ENCODE results near the gene PHKB.

Gene PHKB

GRCh38 chr16:47561286-47561685 lies 100.2 kb downstream of the PHKB start:
- no peak for DNase-seq (ENCODE audit: insufficient read length)
- no peak for TF ChIP-seq TAF1 (IDR thresholded peaks at IDR 0.05; ENCODE audit: borderline replicate concordance, low read depth, low read length)
- TF ChIP-seq POLR2A (IDR thresholded peaks at IDR 0.05; ENCODE audit: low read depth, low read length) = no peak
- TF ChIP-seq POLR2AphosphoS5 (IDR thresholded peaks at IDR 0.05; ENCODE audit: low read depth, low read length) = no peak
- no peak for FAIRE-seq

GRCh38 chr16:47562366-47562765 lies 101.2 kb downstream of the PHKB start:
- TF ChIP-seq POLR2AphosphoS5 (IDR thresholded peaks at IDR 0.05; ENCODE audit: low read depth, low read length) = no peak
- TF ChIP-seq TAF1 (IDR thresholded peaks at IDR 0.05; ENCODE audit: borderline replicate concordance, low read depth, low read length) = no peak
- TF ChIP-seq POLR2A (IDR thresholded peaks at IDR 0.05; ENCODE audit: low read depth, low read length) = no peak
- FAIRE-seq = no peak
- no peak for DNase-seq (ENCODE audit: insufficient read length)

GRCh38 chr16:47565454-47565853 lies 104.3 kb downstream of the PHKB start:
- no peak for TF ChIP-seq POLR2A (IDR thresholded peaks at IDR 0.05; ENCODE audit: low read depth, low read length)
- no peak for TF ChIP-seq TAF1 (IDR thresholded peaks at IDR 0.05; ENCODE audit: borderline replicate concordance, low read depth, low read length)
- no peak for TF ChIP-seq POLR2AphosphoS5 (IDR thresholded peaks at IDR 0.05; ENCODE audit: low read depth, low read length)
- no peak for DNase-seq (ENCODE audit: insufficient read length)
- no peak for FAIRE-seq

- no peak for FAIRE-seq
- TF ChIP-seq POLR2AphosphoS5 (IDR thresholded peaks at IDR 0.05; ENCODE audit: low read depth, low read length) (no peak), TAF1 (IDR thresholded peaks at IDR 0.05; ENCODE audit: borderline replicate concordance, low read depth, low read length) (no peak), POLR2A (IDR thresholded peaks at IDR 0.05; ENCODE audit: low read depth, low read length) (no peak)
- no peak for DNase-seq (ENCODE audit: insufficient read length)
Measured at GRCh38 chr16:47567321-47567720, 106.2 kb downstream of the PHKB start.

- FAIRE-seq (no peak), DNase-seq (ENCODE audit: insufficient read length) (no peak)
- TF ChIP-seq POLR2AphosphoS5 (IDR thresholded peaks at IDR 0.05; ENCODE audit: low read depth, low read length) (no peak), POLR2A (IDR thresholded peaks at IDR 0.05; ENCODE audit: low read depth, low read length) (no peak), TAF1 (IDR thresholded peaks at IDR 0.05; ENCODE audit: borderline replicate concordance, low read depth, low read length) (no peak)
Measured at GRCh38 chr16:47568351-47568750, 107.2 kb downstream of the PHKB start.

GRCh38 chr16:47571049-47571448 lies 109.9 kb downstream of the PHKB start:
- no peak for TF ChIP-seq POLR2AphosphoS5 (IDR thresholded peaks at IDR 0.05; ENCODE audit: low read depth, low read length)
- no peak for TF ChIP-seq TAF1 (IDR thresholded peaks at IDR 0.05; ENCODE audit: borderline replicate concordance, low read depth, low read length)
- no peak for TF ChIP-seq POLR2A (IDR thresholded peaks at IDR 0.05; ENCODE audit: low read depth, low read length)
- no peak for FAIRE-seq

GRCh38 chr16:47571711-47572110 lies 110.6 kb downstream of the PHKB start:
- no peak for FAIRE-seq
- TF ChIP-seq POLR2AphosphoS5 (IDR thresholded peaks at IDR 0.05; ENCODE audit: low read depth, low read length) = no peak
- no peak for TF ChIP-seq TAF1 (IDR thresholded peaks at IDR 0.05; ENCODE audit: borderline replicate concordance, low read depth, low read length)
- TF ChIP-seq POLR2A (IDR thresholded peaks at IDR 0.05; ENCODE audit: low read depth, low read length) = no peak

More at GRCh38 chr16:47571049-47571448, 109.9 kb downstream of the PHKB start:
- no peak for DNase-seq (ENCODE audit: insufficient read length)

GRCh38 chr16:47574091-47575054 lies 113.2 kb downstream of the PHKB start:
- TF ChIP-seq POLR2A (IDR thresholded peaks at IDR 0.05; ENCODE audit: low read depth, low read length) (no peak), POLR2AphosphoS5 (IDR thresholded peaks at IDR 0.05; ENCODE audit: low read depth, low read length) (no peak), TAF1 (IDR thresholded peaks at IDR 0.05; ENCODE audit: borderline replicate concordance, low read depth, low read length) (no peak)
- DNase-seq (ENCODE audit: insufficient read length) = no peak
- no peak for FAIRE-seq

More at GRCh38 chr16:47571711-47572110, 110.6 kb downstream of the PHKB start:
- DNase-seq (ENCODE audit: insufficient read length) = no peak

- FAIRE-seq = no peak
- DNase-seq (ENCODE audit: insufficient read length) = no peak
- TF ChIP-seq TAF1 (IDR thresholded peaks at IDR 0.05; ENCODE audit: borderline replicate concordance, low read depth, low read length) = no peak
- no peak for TF ChIP-seq POLR2AphosphoS5 (IDR thresholded peaks at IDR 0.05; ENCODE audit: low read depth, low read length)
- no peak for TF ChIP-seq POLR2A (IDR thresholded peaks at IDR 0.05; ENCODE audit: low read depth, low read length)
Measured at GRCh38 chr16:47577029-47577428, 115.9 kb downstream of the PHKB start.

GRCh38 chr16:47578033-47578432 lies 116.9 kb downstream of the PHKB start:
- FAIRE-seq (no peak), DNase-seq (ENCODE audit: insufficient read length) (no peak)
- TF ChIP-seq TAF1 (IDR thresholded peaks at IDR 0.05; ENCODE audit: borderline replicate concordance, low read depth, low read length) = no peak
- no peak for TF ChIP-seq POLR2AphosphoS5 (IDR thresholded peaks at IDR 0.05; ENCODE audit: low read depth, low read length)
- TF ChIP-seq POLR2A (IDR thresholded peaks at IDR 0.05; ENCODE audit: low read depth, low read length) = no peak

GRCh38 chr16:47578573-47578972 lies 117.4 kb downstream of the PHKB start:
- DNase-seq (ENCODE audit: insufficient read length) = no peak
- FAIRE-seq = no peak
- TF ChIP-seq POLR2A (IDR thresholded peaks at IDR 0.05; ENCODE audit: low read depth, low read length) = no peak
- no peak for TF ChIP-seq TAF1 (IDR thresholded peaks at IDR 0.05; ENCODE audit: borderline replicate concordance, low read depth, low read length)
- TF ChIP-seq POLR2AphosphoS5 (IDR thresholded peaks at IDR 0.05; ENCODE audit: low read depth, low read length) = no peak

GRCh38 chr16:47581114-47581513 lies 120.0 kb downstream of the PHKB start:
- TF ChIP-seq POLR2A (IDR thresholded peaks at IDR 0.05; ENCODE audit: low read depth, low read length) = no peak
- no peak for TF ChIP-seq TAF1 (IDR thresholded peaks at IDR 0.05; ENCODE audit: borderline replicate concordance, low read depth, low read length)
- no peak for DNase-seq (ENCODE audit: insufficient read length)
- no peak for FAIRE-seq

All from GM12892 (cell line).